Stimulated activated CD4-positive, alpha-beta T cell treated with anti-CD3 and anti-CD28 coated beads, Interleukin-2, amount 100 ng/mL, for 48 hours (primary cell): Measurements from ENCODE around the gene MICAL2.

Experiments used
- DNase-seq, 2 donors: peaks; one replicate each; pipeline ENCODE4 v3.0.0-alpha.2; 2020

The MICAL2 gene

DNA sequence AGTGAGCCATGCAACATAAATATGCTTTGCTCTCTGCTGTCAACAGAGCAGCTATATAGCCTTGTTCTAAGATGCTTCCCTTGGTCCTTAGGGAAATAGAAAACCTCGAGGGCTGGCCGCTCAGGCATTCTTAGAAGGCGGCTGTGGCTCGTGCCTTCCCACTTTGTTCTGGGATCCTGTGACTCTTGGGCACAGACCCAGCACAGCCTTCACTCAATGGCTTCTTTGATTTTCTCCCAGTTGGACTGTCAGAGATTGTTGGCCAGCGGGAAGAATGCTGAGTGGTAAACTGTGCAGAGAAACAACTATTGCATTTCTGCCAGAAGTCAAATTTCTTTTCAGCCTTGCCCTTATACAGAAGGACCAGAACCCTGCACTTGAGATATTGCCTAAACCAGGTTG lies 9.5 kb upstream of the MICAL2 start:
- no peak for DNase-seq

DNA sequence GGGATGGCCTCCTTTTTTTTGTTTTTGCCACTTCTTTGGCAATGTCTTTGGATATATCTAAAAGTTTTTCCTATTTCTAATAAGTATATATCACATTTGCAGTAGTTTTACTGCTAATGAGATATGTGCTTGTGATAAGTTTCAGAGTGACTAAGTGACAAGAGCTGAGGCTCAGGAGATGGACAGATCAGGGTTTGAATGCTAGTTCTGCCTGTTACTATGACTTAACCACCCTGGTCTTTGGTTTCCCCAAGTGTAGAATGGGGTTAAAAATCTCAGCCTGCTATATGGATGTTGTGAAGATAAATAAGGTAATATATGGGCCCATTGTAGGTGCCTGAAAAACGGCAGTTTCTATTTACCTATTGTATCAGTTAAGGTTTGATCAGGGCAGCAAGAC lies 9.1 kb upstream of the MICAL2 start:
- no peak for DNase-seq

DNA sequence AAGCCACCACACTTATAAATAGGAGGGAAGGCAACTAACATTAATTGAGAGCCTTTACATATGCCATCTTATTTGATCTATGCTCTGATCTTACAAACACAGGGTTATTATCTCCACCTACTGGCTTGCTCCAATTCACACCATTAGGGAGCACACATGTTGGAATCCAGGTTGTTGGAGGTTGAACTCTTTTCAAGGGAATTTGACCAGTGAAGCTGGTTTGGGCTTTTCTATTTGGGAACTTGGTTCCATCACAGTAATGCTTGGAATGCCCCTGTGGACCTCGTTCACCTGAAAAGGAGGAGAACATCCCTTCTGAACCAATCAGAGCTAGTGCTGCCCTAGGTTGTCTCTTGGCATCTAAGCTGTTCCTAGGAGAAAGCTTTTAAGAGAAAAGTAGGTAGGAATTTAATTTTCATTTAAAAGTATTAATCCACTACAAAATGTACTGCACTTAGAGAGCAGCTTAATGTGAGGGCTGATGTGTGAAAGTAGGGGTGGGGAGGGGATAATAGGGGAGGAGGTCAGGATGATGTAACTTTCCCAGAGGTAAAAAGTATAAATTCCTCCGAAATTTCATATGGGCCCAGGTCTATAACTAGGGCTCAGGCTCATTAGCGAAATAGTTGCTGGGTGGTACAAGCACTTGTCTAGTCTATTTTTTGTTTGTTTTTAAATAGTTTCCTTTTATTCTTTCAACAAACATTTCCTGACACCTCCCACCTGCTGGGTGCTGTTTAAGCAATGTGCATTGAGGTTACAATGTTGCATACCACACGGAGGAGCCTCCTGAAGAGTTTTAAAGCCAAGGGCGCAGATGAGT lies 7.6 kb upstream of the MICAL2 start:
- DNase-seq, result no peak

DNA sequence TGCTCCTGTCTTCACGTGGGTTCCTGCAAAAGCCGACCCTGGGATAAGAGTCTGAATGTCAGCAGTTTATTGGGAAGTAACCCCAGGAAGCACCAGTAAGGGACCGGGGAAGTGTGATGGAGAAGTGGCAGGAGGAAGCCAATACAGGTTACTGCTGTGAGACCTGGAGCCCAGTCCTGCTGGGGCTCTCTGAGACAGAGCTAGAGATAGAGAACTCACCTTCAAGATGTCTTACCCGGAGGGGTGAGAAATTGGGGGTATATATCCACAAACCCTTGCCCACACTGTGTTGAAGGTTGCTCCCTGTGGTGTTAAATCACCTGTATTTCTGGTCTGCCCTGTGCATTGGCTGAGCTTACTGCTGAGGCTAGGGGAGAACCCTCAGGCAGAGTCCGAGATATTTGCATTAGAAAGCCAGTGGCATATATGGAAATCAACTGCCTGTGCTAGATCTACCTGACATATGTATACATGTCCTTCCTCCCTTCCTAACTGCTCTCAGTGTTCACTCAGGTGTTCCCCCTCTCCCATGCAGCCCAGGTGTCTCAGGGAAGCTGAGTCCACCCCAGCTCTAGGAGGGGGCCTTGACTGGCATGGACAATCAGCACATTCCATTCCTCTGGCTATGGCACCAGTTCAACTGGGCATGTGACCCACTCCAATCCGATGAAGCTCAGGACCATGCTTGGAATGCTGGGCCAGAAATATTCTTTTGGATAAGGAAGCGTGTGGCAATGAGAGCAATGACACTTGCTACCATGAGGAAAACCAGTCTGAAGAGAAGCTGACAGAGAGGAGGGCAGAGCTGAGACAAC lies 6.8 kb upstream of the MICAL2 start:
- no peak for DNase-seq

DNA sequence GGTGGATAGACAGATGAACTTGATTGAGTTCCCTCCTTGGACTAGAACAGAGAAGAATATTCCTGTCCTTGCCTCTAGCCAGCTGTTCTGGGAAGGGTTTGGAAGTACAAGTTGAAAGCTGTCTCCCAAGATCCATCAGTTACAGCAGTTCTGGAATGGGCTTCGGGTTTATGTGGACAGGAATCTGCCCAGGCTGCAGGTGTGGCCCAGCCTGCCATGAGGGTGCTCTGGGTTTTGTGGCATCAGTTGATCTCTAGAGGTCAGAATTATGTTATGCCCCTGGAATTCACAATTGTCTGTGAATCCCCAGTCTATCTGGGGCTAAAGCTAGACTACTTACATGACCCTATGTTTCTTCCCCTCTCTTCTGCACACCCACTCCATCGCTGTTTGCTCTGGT lies 4.9 kb upstream of the MICAL2 start:
- no peak for DNase-seq

DNA sequence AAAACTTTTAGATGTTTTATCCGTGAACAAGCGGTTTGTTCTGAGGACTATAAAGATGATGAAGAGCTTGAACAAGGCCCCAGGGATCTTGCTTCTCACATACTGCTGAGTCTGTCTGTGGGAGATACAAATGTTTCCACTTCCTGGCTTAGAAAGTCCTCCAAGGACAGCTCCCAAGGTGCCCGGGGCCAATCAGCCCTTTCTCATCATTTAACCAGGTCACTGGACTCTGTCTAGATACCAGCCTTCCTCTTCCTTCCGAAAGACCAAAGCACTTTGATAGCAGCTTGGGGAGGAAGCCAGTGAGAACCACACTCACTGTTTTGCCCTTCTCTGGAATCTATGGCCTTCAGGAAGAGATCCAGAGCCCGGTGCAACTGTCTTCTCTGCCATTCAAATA lies 4.3 kb upstream of the MICAL2 start:
- DNase-seq, result no peak

DNA sequence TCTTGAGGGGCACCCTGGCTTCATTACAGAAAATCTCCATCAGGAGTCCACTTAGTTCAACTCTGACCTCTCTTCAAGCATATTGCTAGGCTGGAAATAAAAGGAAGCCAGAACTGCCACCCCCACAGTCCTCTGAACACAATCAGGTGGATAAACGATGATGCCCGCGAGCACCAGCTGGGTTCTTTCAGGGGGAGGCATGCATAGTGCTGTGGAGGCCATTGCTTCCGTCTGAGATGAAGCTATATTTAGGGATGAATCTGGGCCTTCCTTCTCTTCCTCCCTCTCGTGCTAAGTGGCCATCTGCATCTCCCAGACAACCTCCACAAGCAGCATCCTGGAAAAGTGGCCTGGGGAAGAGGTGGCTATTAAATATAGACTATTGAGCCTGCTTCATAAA lies 3.9 kb upstream of the MICAL2 start:
- DNase-seq, result no peak

DNA sequence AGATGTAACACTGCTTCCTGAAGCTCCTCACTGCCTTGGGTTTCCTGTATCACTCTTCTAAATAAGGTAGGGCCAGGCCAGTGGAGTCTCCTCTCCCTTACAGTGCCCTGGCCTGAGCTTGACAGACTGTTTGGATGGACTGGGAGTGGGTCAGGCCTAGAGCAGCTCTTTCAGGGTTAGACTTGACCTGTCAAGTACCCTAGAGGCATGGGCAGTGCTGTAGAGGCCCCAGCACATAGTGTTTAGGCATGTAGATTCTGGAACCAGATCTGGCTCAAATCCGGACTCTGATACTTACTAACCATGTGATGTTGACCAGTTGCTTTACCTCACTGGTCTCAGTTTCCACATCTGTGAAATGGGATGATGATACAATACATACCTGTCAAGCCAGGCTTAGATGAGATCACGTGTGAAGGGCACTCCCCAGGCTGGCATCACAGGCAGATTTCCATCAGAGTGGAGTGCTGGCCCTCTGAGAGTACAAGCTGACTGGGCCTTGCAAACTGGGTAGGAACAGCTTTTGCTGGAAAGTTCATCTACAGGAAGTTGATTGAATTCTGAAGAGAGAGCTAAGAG lies 1.4 kb upstream of the MICAL2 start:
- DNase-seq, result no peak

DNA sequence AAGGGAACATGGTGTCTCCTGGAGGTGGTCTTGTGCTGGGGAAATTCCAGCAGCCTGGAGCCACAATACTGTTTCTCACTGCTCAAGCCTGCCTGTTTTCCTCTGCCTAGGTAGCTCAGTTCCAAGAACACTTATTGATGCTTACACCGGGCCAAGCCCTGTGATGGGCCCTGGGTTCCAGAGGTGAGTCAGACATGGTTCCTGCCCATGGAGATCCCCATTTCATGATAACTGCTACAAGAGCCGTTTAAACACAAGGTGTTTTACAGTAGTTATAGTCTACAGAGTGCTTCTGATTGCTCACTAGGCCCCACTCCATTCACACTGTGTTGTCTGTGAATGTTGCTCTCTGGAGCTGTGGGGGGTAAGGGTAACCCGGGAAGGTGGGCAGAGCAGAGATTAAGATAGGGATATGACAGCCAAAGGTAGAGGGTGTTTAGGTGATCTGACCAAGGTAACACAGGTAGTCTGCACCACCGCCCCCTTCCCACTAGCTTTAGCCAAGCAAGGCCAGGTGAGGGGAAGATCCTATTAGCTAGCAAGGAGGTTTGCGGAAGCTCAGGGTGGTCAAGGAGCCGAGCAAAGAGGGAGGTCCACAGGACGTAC lies 696 bp upstream of the MICAL2 start:
- peak in 1 of 2 donors; percentile 27 for DNase-seq

DNA sequence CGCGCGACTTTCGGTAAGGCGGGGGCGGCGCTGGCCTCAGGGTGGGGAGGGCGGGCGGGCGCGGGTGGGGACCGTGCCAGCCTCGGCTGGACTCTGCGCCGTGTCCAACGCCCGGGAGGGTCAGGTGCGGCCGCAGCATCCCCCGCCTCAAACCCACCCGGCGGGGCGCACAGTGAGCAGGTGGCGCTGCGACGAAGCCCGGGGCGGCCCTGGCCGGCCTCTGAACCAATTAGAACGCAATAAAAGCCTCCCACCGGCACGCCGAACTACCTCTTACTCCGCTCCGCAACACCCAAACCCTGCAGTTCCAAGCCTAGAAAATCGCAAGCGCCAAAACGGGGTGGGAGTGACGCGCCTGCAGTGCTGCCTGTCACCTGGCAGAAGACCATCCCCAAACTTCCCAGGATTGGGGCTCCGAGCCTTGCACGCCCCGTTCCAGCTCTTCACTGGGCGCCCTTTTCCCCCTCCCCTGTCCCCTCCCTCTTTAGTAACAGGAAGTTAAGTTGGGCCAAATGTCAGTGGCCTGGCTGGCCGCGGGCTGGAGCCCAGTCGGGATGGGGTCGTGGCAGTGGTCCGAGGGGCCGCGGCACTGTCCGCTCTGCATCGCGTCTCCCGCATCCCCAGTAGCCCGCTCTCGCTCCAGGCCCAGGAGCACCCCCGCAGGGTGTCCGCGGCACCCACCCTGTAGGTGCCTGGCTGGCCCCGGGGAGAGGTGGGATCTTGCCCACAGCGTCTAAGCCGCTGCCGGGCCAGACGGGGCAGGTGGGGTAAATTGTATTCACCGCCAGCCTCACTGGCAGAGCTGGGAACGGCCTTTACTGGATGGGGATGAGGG lies 541 bp downstream of the MICAL2 start:
- peak in 1 of 2 donors; percentile 26 for DNase-seq

DNA sequence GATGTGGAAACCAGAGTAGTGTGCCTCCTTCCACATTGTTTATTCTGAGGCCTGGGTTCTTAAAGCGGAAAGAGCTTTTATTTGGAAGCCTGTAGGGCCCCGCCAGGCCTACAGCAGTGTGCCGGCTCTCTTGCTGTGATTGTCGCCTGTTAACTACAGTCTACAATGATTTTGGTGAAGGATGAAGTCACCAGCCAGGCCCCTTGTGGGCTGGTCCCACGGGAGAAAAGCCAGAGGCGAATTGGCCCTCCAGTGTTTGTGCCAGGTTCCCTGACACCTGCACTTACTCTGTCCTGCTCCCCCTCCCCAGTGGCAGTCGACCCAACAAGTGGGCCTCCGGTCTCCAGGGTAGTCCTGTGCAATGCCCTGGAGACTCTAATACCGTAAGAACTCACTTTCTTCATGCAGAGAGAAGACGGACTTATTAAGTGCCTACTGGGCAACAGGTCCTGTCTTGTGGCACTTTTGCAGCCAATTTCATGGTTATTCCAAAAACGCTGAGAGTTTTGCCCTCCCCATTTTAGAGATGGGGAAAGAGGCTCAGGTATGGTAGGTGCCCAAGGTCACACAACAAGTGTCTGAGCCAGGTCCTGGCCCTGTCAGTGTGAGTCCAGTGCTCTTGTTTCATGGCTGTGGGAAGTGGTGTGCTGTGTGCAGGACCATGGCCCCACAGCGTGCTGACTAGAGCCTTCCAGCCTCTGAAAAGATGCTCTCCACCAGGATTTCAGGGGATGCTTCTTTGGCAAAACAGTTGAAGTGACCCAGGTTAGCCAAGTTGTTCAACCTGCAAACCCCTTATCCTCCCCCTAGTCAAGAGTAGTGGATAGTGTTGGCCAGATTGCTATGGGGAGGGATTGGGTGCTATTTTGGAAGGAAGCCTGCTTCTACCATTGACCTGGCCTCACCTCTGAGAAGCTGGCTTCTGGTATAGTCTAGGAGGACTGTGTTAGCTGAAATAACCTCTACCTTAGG lies 1.4 kb downstream of the MICAL2 start:
- no peak for DNase-seq

DNA sequence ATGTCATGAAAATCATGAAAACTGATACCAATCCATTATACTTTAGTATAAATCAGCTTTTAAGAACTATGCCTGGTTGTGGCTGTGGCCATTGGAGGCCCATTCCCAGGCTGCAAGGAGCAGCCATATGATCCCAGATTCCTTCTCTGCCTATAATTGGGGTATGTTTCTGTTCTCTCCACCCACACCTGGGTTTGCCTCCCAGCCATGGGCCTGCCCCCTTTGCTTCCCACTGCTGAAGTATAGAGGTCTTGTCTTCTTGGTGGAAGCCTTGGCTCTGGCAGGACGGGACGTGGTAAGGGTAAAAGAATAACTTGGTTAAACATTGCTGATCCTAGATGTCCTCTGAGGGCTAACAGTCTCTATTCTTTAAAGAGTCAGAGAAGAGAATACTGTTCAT lies 2.4 kb downstream of the MICAL2 start:
- no peak for DNase-seq

DNA sequence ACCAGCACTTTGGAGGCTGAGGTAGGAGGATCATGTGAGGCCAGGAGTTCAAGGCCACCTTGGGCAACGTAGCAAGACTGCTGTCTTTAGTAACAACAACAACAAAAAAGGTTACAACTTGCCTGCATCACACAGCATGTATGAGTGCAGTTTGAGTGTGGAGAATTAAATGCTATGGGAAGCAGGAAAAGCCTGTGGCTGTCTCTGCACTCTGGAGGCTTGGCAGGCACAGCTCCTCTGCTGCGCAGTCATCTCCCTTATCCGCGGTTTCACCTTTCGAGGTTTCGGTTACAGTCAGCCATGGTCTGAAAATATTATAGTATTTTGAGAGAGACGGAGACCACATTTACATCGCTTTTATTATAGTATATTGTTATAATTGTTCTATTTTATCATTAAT lies 2.9 kb downstream of the MICAL2 start:
- DNase-seq, result no peak

DNA sequence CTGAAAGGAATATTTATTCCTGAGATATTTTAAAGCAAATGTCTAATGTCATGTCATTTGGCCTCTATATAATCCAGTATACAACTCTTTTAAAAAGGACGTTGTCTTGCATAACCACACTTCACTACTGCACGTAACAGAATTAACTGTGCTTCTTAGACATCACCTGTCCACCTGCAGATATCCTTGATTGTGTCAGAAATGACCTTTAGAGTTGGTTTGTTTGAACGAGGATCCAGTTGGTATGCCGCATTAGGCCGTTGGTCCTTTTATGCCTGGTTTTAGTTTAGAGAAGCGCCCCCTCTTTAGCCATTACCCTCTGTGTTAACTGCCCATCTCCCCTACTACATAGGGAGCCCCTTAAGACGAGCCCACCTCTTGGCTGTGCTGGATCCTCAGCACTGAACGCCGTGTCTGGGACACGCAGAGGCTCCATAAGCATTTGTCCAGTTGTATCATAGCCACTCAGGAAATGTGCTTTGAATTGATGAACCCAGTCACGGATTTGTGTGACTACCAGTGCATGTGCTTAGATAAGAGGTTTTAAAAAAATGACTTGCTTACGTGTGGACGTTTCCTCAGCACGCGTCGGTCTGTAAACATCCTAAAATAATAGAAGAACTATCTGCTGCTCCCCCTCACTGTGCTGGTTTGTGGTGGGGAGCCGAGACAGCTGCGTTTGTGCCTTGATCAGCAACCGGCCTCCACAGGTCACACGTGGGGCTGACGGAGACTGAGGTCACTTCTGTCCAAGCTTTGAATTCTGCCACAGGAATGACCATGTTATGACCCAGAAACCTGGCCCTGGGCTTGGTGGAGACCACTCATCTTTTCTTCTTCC lies 4.0 kb downstream of the MICAL2 start:
- no peak for DNase-seq

DNA sequence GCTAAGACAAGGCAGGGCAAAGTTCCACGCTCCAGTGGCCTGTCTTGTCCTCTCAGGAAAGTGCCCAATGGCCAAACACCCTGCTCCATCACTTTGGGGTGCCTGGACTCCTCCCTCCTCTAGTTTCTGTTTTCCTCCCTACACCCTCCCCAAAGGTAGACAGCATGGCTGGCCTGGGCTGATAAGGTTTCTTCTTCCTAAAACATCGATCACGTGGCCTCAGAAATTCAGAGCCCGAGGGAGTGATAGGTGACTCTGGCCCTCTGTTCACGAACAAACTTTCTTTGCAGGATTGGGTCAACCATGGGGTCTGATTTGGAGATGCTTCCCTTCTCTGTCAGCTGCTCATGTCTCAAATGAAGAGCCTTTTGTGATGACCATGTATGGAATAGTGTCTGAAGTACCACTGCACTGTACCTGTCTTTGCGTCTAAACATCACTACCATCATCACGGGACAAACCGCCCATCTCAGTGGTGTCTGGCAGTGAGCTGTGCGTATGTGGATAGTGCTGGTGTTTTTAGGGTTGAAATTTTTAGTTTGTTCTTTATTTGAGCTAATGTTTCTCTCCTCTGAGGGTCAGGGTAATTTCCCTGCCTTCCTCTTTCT lies 6.1 kb downstream of the MICAL2 start:
- no peak for DNase-seq

DNA sequence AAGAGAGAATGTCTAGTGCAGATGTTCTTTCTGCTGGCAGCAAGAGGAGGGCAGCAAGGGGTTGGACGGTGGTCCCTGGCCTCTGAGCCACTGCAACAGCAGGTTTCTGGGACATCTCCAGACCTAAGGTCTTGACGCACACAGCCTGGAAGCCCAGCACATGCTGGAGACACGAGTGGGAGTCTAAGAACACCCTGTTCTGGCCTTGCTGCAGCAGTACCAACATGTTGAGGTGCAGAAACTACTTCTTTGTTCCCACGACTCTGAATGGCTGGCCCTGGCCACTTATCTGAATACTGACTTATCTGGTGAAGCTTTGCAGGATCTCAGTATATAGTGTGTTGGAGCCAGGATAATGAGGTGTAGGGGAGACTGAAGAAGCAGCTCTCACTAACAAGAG lies 6.8 kb downstream of the MICAL2 start:
- no peak for DNase-seq

DNA sequence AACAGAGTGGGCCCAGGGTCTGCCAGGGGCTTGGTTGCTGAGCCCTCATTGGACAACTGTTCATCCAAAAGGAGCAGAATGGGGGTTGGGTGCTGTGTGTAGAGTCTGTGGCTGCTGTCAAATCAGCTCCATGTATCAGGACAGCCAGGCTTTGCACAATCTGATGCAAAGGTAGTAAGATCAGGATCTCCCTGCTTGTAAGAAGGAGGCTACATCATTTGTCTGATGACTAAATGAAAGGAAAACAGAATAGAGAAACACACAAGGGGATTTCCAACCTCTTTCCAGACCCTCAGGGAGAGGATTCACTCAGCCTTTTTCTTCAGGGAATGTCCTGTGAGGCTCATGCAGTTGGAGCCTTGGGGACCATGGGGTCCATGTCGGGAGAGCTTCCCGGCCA lies 7.2 kb downstream of the MICAL2 start:
- no peak for DNase-seq

DNA sequence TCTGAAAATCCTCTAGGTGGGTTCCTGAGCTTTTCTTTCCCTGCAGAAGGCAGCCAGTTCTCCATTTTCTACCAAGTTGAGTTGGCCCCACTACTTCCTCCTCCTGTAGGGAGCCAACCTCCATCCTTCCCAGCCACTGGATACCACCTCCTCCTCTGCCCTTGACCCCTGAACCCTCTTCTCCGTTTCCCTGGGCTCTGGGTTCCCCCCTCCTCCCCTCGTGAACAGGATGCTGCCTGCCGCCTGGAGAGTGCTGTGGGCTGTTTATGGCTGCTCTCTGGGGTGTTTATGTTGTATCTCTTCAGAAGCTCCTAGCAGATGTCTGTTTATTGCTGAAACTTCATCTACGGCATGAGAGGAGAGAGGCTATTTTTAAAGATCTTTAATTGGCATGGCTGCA lies 8.6 kb downstream of the MICAL2 start:
- DNase-seq, result no peak

DNA sequence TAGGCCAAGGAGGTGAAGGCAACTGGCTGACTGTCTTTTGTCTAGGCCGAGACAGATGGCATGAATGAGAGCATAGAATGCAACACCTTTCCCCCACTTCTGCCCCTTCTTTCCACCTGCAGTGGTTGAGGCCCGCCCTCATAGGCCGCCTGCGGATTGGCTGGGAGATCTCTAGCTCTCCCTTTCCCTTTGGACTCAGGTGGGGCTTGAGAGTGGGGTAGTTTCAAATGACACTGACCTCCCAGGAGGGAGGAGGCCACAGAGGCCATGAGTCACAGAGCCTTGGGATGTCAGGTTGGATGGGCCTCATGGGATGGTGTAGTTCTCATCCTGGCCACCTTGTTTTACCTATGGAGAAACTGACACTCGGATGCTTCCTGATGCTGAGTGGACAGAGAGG lies 9.1 kb downstream of the MICAL2 start:
- no peak for DNase-seq
